ENCODE measurements around the gene DNAJC5.
A peak's percentile ranks its signal among the peaks of the same experiment; 100 is the strongest.
"Not testable (repeated sequence)": the region's sequence is repeated elsewhere in the genome, so short reads cannot be mapped to it uniquely, and the experiment has no call there.

Gene DNAJC5

DNA sequence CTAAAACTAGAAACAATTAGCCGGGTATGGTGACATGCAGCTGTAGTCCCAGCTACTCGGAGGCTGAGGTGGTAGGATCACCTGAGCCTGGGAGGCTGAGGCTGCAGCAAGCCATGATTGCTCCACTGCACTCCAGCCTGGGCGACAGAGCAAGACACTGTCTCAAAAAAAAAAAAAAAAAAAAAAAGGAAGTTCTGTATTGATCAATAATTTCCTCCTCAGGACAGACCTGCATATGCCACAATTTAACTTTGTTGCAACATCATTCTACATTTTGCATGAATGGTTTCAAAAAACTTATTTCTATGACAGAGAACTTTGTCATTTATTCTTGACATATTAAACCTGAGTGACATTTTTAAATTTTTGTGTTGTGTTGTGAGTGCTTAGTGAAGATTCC lies 5.5 kb downstream of the DNAJC5 start:
- H4K20me1 ChIP-seq = peaks cover 100% of the 10 kb centered on the region

DNA sequence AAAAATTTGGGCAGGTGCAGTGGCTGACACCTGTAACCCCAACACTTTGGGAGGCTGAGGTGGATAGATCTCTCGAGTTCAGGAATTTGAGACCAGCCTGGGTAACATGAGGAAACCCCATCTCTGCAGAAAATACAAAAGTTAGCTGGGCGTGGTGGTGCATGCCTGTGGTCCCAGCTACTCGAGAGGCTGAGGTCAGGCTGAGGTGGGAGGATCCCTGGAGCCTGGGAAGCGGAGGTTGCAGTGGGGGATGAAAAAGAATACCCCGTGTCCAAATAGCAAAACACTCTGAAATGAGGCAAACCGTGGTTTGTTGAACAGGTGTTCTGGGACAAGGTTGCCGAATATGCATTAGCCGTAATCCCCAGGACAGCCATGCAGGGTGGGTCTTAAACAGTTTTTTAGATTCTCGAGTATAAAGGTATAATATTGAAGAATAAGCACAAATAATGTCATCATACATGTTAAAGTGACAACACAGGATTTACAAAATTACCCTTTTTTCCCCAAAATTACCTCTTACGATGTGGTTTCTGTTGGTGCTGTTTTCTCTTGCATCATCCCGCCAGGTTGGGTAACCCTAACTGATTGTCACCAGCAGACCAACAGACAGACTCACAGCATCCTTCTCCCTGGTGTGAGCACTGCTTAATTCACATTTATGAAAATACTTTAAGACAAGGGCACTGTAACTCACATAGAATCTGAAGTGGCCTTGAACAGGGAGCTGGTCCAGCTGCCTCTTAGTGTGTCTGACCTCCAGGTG lies 9.1 kb downstream of the DNAJC5 start:
- Histone ChIP-seq H4K20me1 (peaks cover 100% of the 10 kb centered on the region), H3K4me1 (peaks cover 71% of the 10 kb centered on the region)

More for the DNA sequence above, 5.5 kb downstream of the DNAJC5 start:
- no peak overlapping the region for H3K4me3 ChIP-seq
- peaks cover 50% of the 10 kb centered on the region for H3K36me3 ChIP-seq
- H3K27ac ChIP-seq = no peak overlapping the region
- peaks cover 79% of the 10 kb centered on the region for H3K4me1 ChIP-seq
- H3K9me3 ChIP-seq = no peaks in the 10 kb centered on the region
- H3K27me3 ChIP-seq = no peaks in the 10 kb centered on the region
- peak overlapping the region; percentile 38; the same call in 1 of the 2 replicates for H3K9ac ChIP-seq
- H3K4me2 ChIP-seq = peak overlapping the region; percentile 45
- TF ChIP-seq Cebpa-rat (IDR thresholded peaks at IDR 0.05) = no peak

DNA sequence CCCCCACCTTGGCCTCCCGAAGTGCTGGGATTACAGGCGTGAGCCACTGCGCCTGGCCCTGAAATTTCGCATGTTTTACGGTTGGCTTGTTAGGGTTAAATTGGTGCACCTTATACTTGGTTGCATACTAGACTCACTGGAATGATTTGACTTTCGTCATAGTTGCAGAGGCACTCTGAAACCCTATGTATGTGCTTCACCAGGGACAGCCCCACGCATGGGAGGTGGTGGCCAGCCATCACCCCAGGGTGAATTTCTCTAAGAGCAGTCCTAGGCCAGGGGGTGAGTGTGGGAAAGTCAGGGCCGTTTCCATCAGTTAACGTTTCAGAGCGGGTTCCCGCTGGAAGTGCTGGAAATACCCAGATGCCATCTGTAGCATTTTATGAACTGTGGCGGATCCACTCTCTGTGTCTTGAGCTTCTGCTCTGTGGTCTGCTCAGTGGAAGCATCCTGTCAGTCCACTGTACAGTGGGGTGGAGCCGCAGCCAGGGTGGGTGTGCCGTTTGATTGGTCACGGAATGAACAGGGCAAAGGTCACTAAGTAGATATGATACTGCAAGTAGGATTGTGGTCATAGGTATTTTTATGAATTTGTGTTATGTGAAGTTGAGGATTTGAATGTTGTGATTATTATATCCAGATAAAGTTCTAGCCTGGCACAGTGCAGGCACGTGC lies 13.2 kb downstream of the DNAJC5 start:
- no peak for TF ChIP-seq Cebpa-rat (IDR thresholded peaks at IDR 0.05)
- H3K4me1 ChIP-seq = peaks cover 78% of the 10 kb centered on the region
- H3K4me2 ChIP-seq = 0 out of 2 replicates have a peak overlapping the region, but pooled peaks have one; percentile 14
- H4K20me1 ChIP-seq = peaks cover 100% of the 10 kb centered on the region
- no peak overlapping the region for H3K4me3 ChIP-seq
- H3K36me3 ChIP-seq = peaks cover 21% of the 10 kb centered on the region
- H3K27me3 ChIP-seq = no peaks in the 10 kb centered on the region
- 0 out of 2 replicates have a peak, but pooled peaks cover under 1% of the 10 kb centered on the region for H3K9me3 ChIP-seq
- H3K9ac ChIP-seq = no peak overlapping the region
- peak overlapping the region; percentile 36; the same call in 1 of the 2 replicates for H3K27ac ChIP-seq

More for the DNA sequence above, 9.1 kb downstream of the DNAJC5 start:
- Histone ChIP-seq H3K36me3 (peaks cover 34% of the 10 kb centered on the region), H3K27ac (no peak overlapping the region), H3K9ac (no peak overlapping the region), H3K4me2 (no peak overlapping the region; the same call in 1 of the 2 replicates), H3K9me3 (no peaks in the 10 kb centered on the region), H3K4me3 (no peak overlapping the region), H3K27me3 (no peaks in the 10 kb centered on the region)
- TF ChIP-seq Cebpa-rat (IDR thresholded peaks at IDR 0.05) = no peak

DNA sequence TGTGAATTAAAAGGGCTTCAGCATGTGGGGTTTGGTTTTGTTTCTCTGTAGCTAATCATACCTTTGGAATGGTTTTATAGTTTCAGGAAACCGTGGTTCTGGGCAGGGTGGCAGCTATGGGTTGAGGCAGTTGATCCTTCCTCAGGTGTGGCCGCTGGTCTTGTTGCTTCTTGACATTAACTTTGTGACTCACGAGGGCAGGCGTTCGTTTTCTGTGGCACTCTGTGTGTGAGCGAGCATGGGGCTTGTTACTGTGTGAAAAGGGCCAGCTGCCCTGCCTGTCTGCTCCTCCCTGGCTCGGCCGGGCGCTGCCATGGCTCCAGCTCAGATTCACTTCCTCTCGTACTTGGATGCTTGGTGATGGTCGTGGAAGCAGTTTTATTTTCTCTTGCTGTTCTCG lies 16.2 kb downstream of the DNAJC5 start:
- Histone ChIP-seq H4K20me1 (peaks cover 99% of the 10 kb centered on the region), H3K4me1 (peaks cover 69% of the 10 kb centered on the region), H3K27me3 (no peaks in the 10 kb centered on the region), H3K9ac (no peak overlapping the region), H3K9me3 (peaks cover 30% of the 10 kb centered on the region), H3K4me3 (no peak overlapping the region), H3K4me2 (peak overlapping the region; percentile 23), H3K27ac (no peak overlapping the region), H3K36me3 (peaks cover 37% of the 10 kb centered on the region)
- no peak for TF ChIP-seq Cebpa-rat (IDR thresholded peaks at IDR 0.05)

DNA sequence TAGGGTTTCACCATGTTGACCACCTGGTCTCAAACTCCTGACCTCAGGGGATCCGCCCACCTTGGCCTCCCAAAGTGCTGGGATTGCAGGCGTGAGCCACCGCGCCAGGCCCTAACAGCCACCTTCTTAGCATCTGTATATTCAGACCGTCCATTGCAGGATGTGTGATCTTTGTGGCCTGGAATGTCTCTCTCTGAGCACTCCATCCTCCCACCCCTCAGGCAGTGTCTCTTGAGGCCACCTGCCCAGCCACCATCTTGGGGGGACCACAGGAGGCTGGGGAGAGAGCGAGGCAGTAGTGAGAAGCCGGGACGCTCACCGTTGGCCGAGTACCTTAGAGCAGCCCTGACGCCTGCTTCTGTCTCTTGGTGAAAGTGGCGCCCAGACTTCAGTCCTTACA lies 18.8 kb downstream of the DNAJC5 start:
- H3K9ac ChIP-seq = no peak overlapping the region
- peaks cover 61% of the 10 kb centered on the region for H3K36me3 ChIP-seq
- H3K4me2 ChIP-seq = no peak overlapping the region
- no peaks in the 10 kb centered on the region for H3K27me3 ChIP-seq
- no peak overlapping the region for H3K27ac ChIP-seq
- H4K20me1 ChIP-seq = peaks cover 99% of the 10 kb centered on the region
- TF ChIP-seq Cebpa-rat (IDR thresholded peaks at IDR 0.05) = no peak
- peaks cover 42% of the 10 kb centered on the region for H3K9me3 ChIP-seq
- H3K4me3 ChIP-seq = no peak overlapping the region
- H3K4me1 ChIP-seq = peaks cover 71% of the 10 kb centered on the region

DNA sequence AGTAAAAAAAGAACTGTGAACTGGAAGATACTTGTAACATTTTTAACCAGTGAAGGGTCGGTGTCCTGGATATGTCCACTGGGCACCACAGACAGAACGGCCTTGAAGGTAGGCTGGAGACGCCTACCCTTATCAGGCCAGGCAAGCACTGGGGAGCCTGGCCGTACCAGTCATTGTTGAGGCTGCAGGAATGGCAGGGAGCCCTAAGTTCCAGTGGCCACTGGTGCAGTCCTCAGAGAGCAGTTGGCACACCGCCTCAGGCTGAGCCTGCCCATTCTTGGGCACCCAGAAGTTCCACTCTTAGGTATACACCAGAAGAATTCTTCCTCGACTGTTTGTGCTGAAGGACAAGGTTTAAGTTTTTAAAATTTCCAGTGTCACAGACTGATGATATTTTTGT lies 20.5 kb downstream of the DNAJC5 start:
- Histone ChIP-seq H3K4me3 (0 out of 2 replicates have a peak overlapping the region, but pooled peaks have one; percentile 18), H4K20me1 (peaks cover 99% of the 10 kb centered on the region), H3K36me3 (peaks cover 77% of the 10 kb centered on the region), H3K9ac (no peak overlapping the region), H3K27me3 (no peaks in the 10 kb centered on the region), H3K4me1 (peaks cover 55% of the 10 kb centered on the region), H3K9me3 (peaks cover 42% of the 10 kb centered on the region), H3K27ac (no peak overlapping the region), H3K4me2 (no peak overlapping the region)
- no peak for TF ChIP-seq Cebpa-rat (IDR thresholded peaks at IDR 0.05)

DNA sequence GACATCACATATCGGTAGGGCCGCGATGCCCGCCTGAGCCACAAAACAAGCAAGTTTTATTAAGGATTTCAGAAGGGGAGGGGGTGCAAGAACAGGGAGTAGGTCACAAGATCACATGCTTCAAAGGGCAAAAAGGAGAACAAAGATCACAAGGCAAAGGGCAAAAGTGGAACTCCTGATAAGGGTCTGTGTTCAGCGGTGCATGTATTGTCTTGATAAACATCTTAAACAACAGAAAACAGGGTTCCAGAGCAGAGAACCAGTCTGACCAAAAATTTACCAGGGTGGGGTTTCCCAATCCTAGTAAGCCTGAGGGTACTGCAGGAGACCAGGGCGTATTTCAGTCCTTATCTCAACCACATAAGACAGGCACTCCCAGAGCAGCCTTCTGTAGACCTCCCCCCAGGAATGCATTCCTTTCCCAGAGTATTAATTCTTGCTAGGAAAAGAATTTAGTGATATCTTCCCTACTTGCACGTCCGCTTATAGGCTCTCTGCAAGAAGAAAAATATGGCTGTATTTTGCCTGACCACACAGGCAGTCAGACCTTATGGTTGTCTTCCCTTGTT lies 21.5 kb downstream of the DNAJC5 start:
- H4K20me1 ChIP-seq = peaks cover 99% of the 10 kb centered on the region
- not testable (repeated sequence) for H3K4me2 ChIP-seq, H3K27ac ChIP-seq

DNA sequence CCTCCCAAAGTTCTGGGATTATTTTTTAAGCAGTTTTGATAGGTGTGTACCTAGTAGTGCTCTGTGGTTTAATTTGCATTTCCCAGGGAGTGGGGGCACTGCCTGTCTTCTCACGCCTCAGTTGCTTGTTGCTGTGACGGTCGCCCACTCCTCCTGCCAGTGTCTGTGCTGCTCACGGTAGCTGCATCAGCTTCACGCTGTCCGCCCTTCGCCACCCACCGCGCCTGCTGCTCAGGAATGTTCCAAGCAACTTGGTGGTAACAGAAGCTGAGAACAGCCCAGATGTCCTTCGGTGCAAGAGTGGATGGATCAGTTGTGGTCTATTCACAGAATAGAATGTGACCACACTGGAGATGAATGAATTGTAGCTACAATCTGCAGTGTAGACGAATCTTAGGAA lies 22.9 kb downstream of the DNAJC5 start:
- peaks cover 99% of the 10 kb centered on the region for H4K20me1 ChIP-seq
- H3K27ac ChIP-seq = no peak overlapping the region
- TF ChIP-seq Cebpa-rat (IDR thresholded peaks at IDR 0.05) = no peak
- peaks cover 90% of the 10 kb centered on the region for H3K36me3 ChIP-seq
- peaks cover 42% of the 10 kb centered on the region for H3K9me3 ChIP-seq
- no peaks in the 10 kb centered on the region for H3K27me3 ChIP-seq
- H3K4me2 ChIP-seq = peak overlapping the region; percentile 31
- no peak overlapping the region for H3K4me3 ChIP-seq
- peaks cover 41% of the 10 kb centered on the region for H3K4me1 ChIP-seq
- H3K9ac ChIP-seq = peak overlapping the region; percentile 9; the same call in 1 of the 2 replicates

More for the DNA sequence above, 21.5 kb downstream of the DNAJC5 start:
- Histone ChIP-seq H3K36me3 (peaks cover 86% of the 10 kb centered on the region), H3K4me3 (peak overlapping the region; percentile 18; the same call in 1 of the 2 replicates), H3K9me3 (peaks cover 42% of the 10 kb centered on the region), H3K4me1 (peaks cover 45% of the 10 kb centered on the region)
- not testable (repeated sequence) for H3K9ac ChIP-seq, H3K27me3 ChIP-seq

DNA sequence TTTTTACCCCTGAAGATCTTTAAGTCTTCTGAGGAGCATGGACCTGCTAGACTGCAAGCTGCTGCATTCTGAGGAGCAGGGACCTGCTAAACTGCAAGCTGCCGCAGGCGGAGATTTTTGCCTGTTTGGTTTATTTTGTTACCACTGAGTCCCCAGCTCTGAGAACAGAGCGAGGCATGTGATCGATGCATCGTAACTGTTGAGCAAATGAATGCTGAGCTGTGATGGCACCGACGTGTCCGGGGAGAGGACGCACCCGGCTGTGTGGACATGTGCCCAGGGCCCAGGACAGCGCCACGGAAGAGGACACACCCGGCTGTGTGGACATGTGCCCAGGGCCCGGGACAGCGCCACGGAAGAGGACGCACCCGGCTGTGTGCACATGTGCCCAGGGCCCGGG lies 24.2 kb downstream of the DNAJC5 start:
- H3K27ac ChIP-seq = no peak overlapping the region
- no peak overlapping the region; the same call in 1 of the 2 replicates for H3K9ac ChIP-seq

More for the DNA sequence above, 24.2 kb downstream of the DNAJC5 start:
- Histone ChIP-seq H3K36me3 (peaks cover 81% of the 10 kb centered on the region), H3K4me3 (no peak overlapping the region), H3K4me2 (no peak overlapping the region), H3K4me1 (peaks cover 43% of the 10 kb centered on the region), H3K9me3 (peaks cover 32% of the 10 kb centered on the region), H4K20me1 (peaks cover 99% of the 10 kb centered on the region), H3K27me3 (no peaks in the 10 kb centered on the region)
- no peak for TF ChIP-seq Cebpa-rat (IDR thresholded peaks at IDR 0.05)
